K562 (cell line): ENCODE data around the gene CTCFL. TPM values are rescaled to one million over a fixed set of nuclear protein-coding genes. Genes with fewer than 3 reads are reported as not detected.

Experiments
- ATAC-seq: fragments of 200-7000 bp; cut with Tn5 transposase; 3 replicates; pipeline ENCODE4 v1.9.1; 2020; ENCODE audit warnings: moderate library complexity
- BruUV-seq: library from RNA; stranded (reverse); fragments of 400-500 nt; replicated peaks from 2 replicates; lab custom pipeline; 2021; lab: Mats Ljungman, UMichigan
- CTCF ChIA-PET: fragments of 300-600 bp; formaldehyde crosslinking; extraction: SDS; loops from one replicate; lab custom pipeline; 2021; ENCODE audit warnings: low intra/inter-chr PET ratio; lab: Yijun Ruan, JAX
- POLR2A ChIA-PET: fragments of 300-600, 350-650 bp; sonication (Branson Sonifier 250); formaldehyde crosslinking; extraction: SDS; loops from one replicate; lab custom pipeline; 2021; ENCODE audit warnings: antibody characterized with exemption, inconsistent platforms; lab: Yijun Ruan, JAX
- DNase-seq, 4 experiments: peaks; one replicate each; pipeline versions ENCODE4 v3.0.0 to v3.0.0-alpha.2; 2011 to 2018; ENCODE audit warnings: low spot score in 3 of 4, mixed read lengths in 3 of 4; ENCODE audit errors: extremely low read depth in 1 of 4
- FAIRE-seq: peaks from 2 replicates; lab custom pipeline; 2011; peaks lifted over from hg19 to GRCh38; lab: Jason Lieb, UNC
- H2AFZ ChIP-seq: 2 replicates; pipeline ENCODE4 v1.6.0; 2011; ENCODE audit warnings: low read depth, low read length, control low read depth, inconsistent platforms
- H3K27ac ChIP-seq: fragments of 200-600 bp; 3 replicates; pipeline ENCODE4 v1.8.0; 2011; ENCODE audit warnings: low read depth, mild to moderate bottlenecking, control low read depth, inconsistent platforms, low read length, moderate library complexity, mixed read lengths; ENCODE audit errors: extremely low read depth
- H3K27me3 ChIP-seq, 2 experiments: fragments of 300-600 bp in 1 of 2; 2 replicates in 1 of 2; 3 replicates in 1 of 2; pipeline versions ENCODE4 v1.6.0 to v1.8.0; 2011; ENCODE audit warnings: inconsistent platforms in 2 of 2, low read length in 2 of 2, mild to moderate bottlenecking in 1 of 2, mixed read lengths in 1 of 2, moderate library complexity in 1 of 2; ENCODE audit not compliant: control insufficient read depth in 2 of 2, insufficient read depth in 2 of 2
- H3K36me3 ChIP-seq: fragments of 300-600 bp; 3 replicates; pipeline ENCODE4 v1.8.0; 2011; ENCODE audit warnings: mild to moderate bottlenecking, low read length, inconsistent platforms; ENCODE audit not compliant: control insufficient read depth, insufficient read depth
- H3K4me1 ChIP-seq, 2 experiments: fragments of 200-600 bp in 1 of 2; replicated peaks in 1 of 2; 2 replicates in 1 of 2; 3 replicates in 1 of 2; pipeline versions ENCODE4 v1.5.1 to v1.8.0; 2011; ENCODE audit warnings: inconsistent platforms in 2 of 2, low read length in 2 of 2, mild to moderate bottlenecking in 1 of 2, mixed read lengths in 1 of 2, moderate library complexity in 1 of 2; ENCODE audit not compliant: control insufficient read depth in 2 of 2, insufficient read depth in 2 of 2
- H3K4me2 ChIP-seq: 2 replicates; pipeline ENCODE4 v1.6.1; 2011; ENCODE audit warnings: low read length, control low read depth, inconsistent platforms, mixed read lengths; ENCODE audit not compliant: insufficient read depth
- H3K4me3 ChIP-seq: fragments of 200-600 bp; sonication (generic), shearing (Covaris generic); 2 replicates; pipeline ENCODE4 v1.5.1; 2016; ENCODE audit warnings: control low read depth, inconsistent platforms
- H3K79me2 ChIP-seq: fragments of 200-600 bp; 3 replicates; pipeline ENCODE4 v1.8.0; 2011; ENCODE audit warnings: low read length, inconsistent platforms; ENCODE audit not compliant: control insufficient read depth, insufficient read depth
- H3K9ac ChIP-seq, 2 experiments: 2 replicates each; pipeline versions ENCODE4 v1.6.0 to v1.6.1; 2011; ENCODE audit warnings: low read depth in 2 of 2, low read length in 2 of 2, control low read depth in 1 of 2, inconsistent platforms in 1 of 2, mild to moderate bottlenecking in 1 of 2, mixed read lengths in 1 of 2; ENCODE audit not compliant: insufficient read depth in 1 of 2
- H3K9me1 ChIP-seq: one replicate; pipeline ENCODE4 v1.6.0; 2011; ENCODE audit warnings: inconsistent platforms, mild to moderate bottlenecking, low read length, moderate library complexity; ENCODE audit not compliant: control insufficient read depth, insufficient read depth
- H3K9me3 ChIP-seq: replicated peaks from 2 replicates; pipeline ENCODE4 v1.5.1; 2011; ENCODE audit warnings: low read depth, low read length, inconsistent platforms; ENCODE audit not compliant: control insufficient read depth, insufficient read depth
- H4K20me1 ChIP-seq: replicated peaks from 2 replicates; pipeline ENCODE4 v1.6.1; 2011; ENCODE audit warnings: low read length, inconsistent platforms, mixed read lengths; ENCODE audit not compliant: control insufficient read depth, insufficient read depth
- ARNT ChIP-seq, 2 experiments: fragments of 450-650 bp; IDR thresholded peaks; 2 replicates each; pipeline ENCODE4 v1.6.1; 2016; ENCODE audit warnings: mild to moderate bottlenecking in 1 of 2
- EWSR1 ChIP-seq: fragments of 450-650 bp; IDR thresholded peaks from 2 replicates; pipeline ENCODE4 v1.6.1; 2018; ENCODE audit warnings: borderline replicate concordance, mild to moderate bottlenecking, low read depth, moderate library complexity; ENCODE audit not compliant: partially characterized antibody
- SMAD1 ChIP-seq: fragments of 150-350 bp; IDR thresholded peaks from 2 replicates; pipeline ENCODE4 v1.6.1; 2014; ENCODE audit warnings: low read length, low read depth; ENCODE audit not compliant: partially characterized antibody
- ZNF133 ChIP-seq: fragments of 250-450 bp; sonication (Bioruptor Pico); IDR thresholded peaks from 2 replicates; pipeline ENCODE4 v1.4.0; 2020; ENCODE audit warnings: mild to moderate bottlenecking
- ZNF140 ChIP-seq: fragments of 250-450 bp; sonication (Bioruptor Pico); IDR thresholded peaks from 2 replicates; pipeline ENCODE4 v1.8.0; 2021; ENCODE audit warnings: moderate library complexity, mild to moderate bottlenecking, inconsistent platforms
- ZNF407 ChIP-seq: fragments of 450-650 bp; IDR thresholded peaks from 2 replicates; pipeline ENCODE4 v1.6.1; 2016; ENCODE audit warnings: low read depth
- ZNF561 ChIP-seq: fragments of 450-650 bp; formaldehyde crosslinking; conservative IDR thresholded peaks from 2 replicates; pipeline ENCODE4 v1.4.0; 2020; ENCODE audit warnings: mild to moderate bottlenecking, moderate library complexity
- ZNF79 ChIP-seq: fragments of 250-450 bp; sonication (Bioruptor Pico); IDR thresholded peaks from 2 replicates; pipeline ENCODE4 v1.4.0; 2020; ENCODE audit warnings: low read depth, mild to moderate bottlenecking, moderate library complexity
- WGBS: fragments of 100-300 bp; shearing (Covaris generic); methylation state at CpG from one replicate; pipeline ENCODE4 v1.1.6; 2016; ENCODE audit warnings: low coverage, mixed read lengths; ENCODE audit not compliant: insufficient coverage; ENCODE audit errors: missing lambda C conversion rate; 5-methylcytosine and 5-hydroxymethylcytosine counted together
- in situ Hi-C: fragments of 300-500 bp; cut with MboI; formaldehyde crosslinking; loops from 4 replicates; pipeline ENCODE4 v1.15.0; 2018; ENCODE audit warnings: inconsistent platforms, mixed read lengths
- intact Hi-C: fragments of 100-400 bp; cut with micrococcal nuclease; formaldehyde crosslinking; loops from 2 replicates; pipeline ENCODE4 v1.14.2; 2022
- polyA plus RNA-seq, 8 experiments: library from polyadenylated mRNA; depleted of rRNA in 4 of 8; stranded (reverse) in 5 of 8; unstranded in 3 of 8; fragments of >200 nt; fragmentation: Nextera tagmentation in 2 of 8; fragmentation: Illumina TruSeq in 1 of 8; extraction: Ambion mirVana in 2 of 8; extraction: Trizol in 1 of 8; gene quantifications; 2 replicates each; pipeline versions ENCODE4 v1.2.1 to v1.2.3, GENCODE V29; 2011 to 2014; ENCODE audit warnings: inconsistent platforms in 1 of 8, missing spikeins in 1 of 8
- total RNA-seq, 7 experiments: library from RNA; depleted of rRNA in 6 of 7; stranded (reverse); fragments of >200 nt in 6 of 7; fragmentation: Illumina TruSeq in 2 of 7; extraction: Trizol in 2 of 7; gene quantifications; 2 replicates each; pipeline versions ENCODE4 v1.2.1 to v1.2.3, GENCODE V29; 2011 to 2021; ENCODE audit warnings: low replicate concordance in 1 of 7
- TF ChIP-seq, protein P1 (sequence below): IDR thresholded peaks from 2 replicates; pipeline ENCODE4 v1.6.1; 2011; ENCODE audit warnings: borderline replicate concordance, low read depth, mild to moderate bottlenecking, moderate library complexity, low read length; ENCODE audit not compliant: insufficient read depth, poor library complexity, severe bottlenecking

The CTCFL gene
- total and polyA plus RNA-seq, 9 of the 15 experiments (the other 6 are each of a cell fraction or from before 2014, with no cell fraction given), result 42.4 to 188 (median 111) TPM

DNA sequence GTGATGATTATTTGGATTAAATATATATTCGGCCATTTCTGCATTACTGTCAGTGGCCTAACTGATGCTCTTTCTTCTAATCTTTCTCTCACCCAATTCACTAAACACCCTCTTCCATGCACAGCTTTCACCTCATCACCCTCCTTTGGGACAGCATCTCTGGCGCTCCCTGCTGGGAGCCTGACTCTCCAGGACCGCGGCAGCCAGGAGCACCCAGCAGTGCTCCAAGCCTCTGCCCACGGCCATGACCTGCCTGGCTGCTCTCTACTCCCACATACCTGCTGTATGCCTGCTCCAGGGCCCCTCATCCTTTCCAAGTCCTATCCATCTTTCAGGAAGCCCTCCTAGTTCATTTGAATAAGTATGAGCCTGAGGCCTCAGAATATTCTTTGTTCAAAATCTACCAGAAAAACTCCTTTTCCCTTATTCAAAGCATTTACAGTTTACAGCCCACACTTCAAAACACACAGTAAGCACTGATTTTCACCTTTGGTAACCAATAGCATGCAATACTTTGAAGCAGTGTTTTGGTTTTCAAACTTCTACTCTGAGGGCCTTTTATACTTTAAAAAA is 15.2 kb downstream of the CTCFL start (continued):
- TF ChIP-seq SMAD1 (no peak), ZNF79 (no peak), EWSR1 (no peak), ZNF561 (CRISPR knock-in tag) (no peak), ZNF133 (CRISPR knock-in tag) (no peak), ARNT (IDR thresholded peaks at IDR 0.05) (no peak), ZNF140 (CRISPR knock-in tag) (no peak)
- TF ChIP-seq, protein P1, sequence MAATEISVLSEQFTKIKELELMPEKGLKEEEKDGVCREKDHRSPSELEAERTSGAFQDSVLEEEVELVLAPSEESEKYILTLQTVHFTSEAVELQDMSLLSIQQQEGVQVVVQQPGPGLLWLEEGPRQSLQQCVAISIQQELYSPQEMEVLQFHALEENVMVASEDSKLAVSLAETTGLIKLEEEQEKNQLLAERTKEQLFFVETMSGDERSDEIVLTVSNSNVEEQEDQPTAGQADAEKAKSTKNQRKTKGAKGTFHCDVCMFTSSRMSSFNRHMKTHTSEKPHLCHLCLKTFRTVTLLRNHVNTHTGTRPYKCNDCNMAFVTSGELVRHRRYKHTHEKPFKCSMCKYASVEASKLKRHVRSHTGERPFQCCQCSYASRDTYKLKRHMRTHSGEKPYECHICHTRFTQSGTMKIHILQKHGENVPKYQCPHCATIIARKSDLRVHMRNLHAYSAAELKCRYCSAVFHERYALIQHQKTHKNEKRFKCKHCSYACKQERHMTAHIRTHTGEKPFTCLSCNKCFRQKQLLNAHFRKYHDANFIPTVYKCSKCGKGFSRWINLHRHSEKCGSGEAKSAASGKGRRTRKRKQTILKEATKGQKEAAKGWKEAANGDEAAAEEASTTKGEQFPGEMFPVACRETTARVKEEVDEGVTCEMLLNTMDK, result no peak

- Histone ChIP-seq H3K9me1 (no peaks in the 10 kb centered on the region), H3K9ac (no peak overlapping the region), H4K20me1 (no peaks in the 10 kb centered on the region), H2AFZ (no peak overlapping the region), H3K4me3 (no peak overlapping the region), H3K4me2 (no peak overlapping the region), H3K79me2 (no peaks in the 10 kb centered on the region), H3K27ac (no peak overlapping the region), H3K36me3 (peaks cover 88% of the 10 kb centered on the region), H3K4me1 (no peaks in the 10 kb centered on the region), H3K9me3 (no peaks in the 10 kb centered on the region), H3K27me3 (no peaks in the 10 kb centered on the region)
- DNase-seq (no peak), ATAC-seq (no peak), FAIRE-seq (no peak)
- no TSS peak for BruUV-seq
- in situ Hi-C loops, result no loop called here
- POLR2A ChIA-PET, result no interaction called here
- intact Hi-C loops, result no loop called here
- WGBS, result 95% methylated on average over 5 of the region's 5 CpGs
- CTCF ChIA-PET, result no interaction called here
- TF ChIP-seq ZNF407, result no peak
Measured at GRCh38 chr20:57508831-57509230, 16.1 kb downstream of the CTCFL start.
